ENCODE results near the gene PELI1.
"Not testable (repeated sequence)": the region's sequence is repeated elsewhere in the genome, so short reads cannot be mapped to it uniquely, and the experiment has no call there.

Gene PELI1

GRCh38 chr2:64122358-64122757 is 21.9 kb downstream of the PELI1 start:
- no peak for DNase-seq (ENCODE audit: low read depth)

DNA sequence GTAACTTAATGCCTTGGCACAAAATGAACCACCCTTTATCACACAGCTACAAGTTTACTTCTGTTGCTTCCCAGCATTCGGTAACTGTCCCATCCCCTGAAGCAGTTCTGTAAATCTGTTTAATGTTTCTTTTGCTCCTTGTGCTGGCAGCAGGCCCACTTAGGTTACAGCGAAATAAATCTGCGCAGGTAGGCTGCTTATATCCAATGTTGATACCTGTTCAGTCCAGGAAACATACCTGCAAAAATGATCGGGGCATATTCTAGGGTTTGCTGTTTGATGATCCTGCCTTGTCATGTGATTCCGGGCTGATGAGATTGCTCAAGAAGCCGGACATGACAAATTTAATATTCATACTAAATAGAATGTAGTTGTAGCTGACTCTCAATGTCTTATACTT is 23.3 kb downstream of the PELI1 start:
- DNase-seq (ENCODE audit: low read depth) = no peak

DNA sequence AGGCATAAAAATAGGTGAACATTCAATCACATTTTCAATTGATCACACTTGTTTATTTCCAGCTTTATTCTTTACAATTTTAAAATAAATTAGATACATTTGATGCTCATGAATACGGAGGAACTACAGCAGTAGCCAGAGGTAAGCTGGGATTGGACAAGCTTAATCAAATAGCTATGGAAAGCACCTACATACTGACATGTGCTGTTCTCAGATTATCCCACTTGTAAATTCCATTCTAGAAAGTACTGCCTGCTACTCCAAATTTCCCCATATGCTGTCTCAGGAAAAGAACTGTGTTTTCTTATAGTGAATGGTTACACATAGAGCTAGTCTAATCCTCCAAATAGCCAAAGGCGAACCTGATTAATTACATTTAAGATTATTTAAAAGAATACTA is 24.2 kb downstream of the PELI1 start:
- DNase-seq (ENCODE audit: low read depth) = no peak

- DNase-seq (ENCODE audit: low read depth) = no peak
These were observed 24.9 kb downstream of the PELI1 start for GRCh38 chr2:64119369-64119768.

GRCh38 chr2:64115808-64116598 is 28.2 kb downstream of the PELI1 start:
- no peak for DNase-seq (ENCODE audit: low read depth)

DNA sequence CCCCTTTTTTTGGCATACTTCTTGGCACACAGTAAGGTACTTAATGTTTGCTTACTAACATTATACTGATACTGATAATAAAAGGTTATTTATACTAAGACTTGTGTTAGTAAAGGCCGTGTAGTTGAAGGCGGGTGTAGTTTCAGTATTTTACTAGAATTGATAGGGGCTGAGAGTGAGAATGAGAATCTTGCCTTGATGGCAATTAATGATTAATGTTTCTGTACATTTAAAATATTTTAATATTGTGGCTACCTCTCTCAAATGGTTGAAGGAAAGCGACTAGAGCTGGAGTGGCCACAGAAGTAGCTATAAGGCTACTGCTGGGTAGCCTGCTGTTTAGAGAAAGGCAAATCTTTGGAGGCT is 29.3 kb downstream of the PELI1 start:
- no peak for DNase-seq (ENCODE audit: low read depth)

DNA sequence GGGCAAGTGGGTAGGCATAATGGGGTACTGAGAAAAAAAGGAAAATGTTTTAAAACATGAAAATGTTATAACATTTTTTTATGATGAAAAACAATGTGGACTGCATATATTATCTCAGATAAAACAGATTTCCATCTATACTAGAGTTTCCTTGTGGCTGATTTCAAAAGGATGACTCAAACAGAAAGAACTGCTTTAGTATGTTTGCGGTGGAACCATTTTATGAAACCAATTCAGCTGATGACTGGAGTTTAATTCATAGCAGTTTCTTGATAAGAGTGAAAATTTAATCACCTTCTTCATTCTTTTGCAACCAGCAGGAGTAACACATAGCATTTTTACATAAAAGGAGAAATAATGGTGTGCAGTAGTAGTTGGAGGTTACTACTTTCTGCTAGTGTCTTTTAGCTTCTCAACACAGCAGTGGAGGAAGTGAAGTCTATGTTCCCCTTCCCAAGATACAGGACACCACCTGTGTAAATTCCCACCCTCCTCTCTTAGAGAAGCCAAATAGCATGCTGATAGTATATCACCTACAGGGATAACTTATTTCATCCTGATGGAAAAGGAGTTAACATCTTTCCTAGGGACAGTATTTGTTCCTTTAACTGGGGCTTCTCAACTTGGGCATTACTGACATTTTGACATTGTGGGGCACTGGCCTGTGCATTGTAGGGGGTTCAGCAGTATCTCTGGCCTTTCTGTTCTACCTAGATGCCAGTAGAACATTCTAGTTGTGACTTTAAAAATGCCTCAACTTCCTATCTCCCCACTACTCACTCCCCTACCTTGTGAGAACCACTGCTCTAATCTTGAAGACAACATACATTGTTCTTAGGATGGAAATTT is 29.9 kb downstream of the PELI1 start:
- DNase-seq (ENCODE audit: low read depth) = no peak

DNA sequence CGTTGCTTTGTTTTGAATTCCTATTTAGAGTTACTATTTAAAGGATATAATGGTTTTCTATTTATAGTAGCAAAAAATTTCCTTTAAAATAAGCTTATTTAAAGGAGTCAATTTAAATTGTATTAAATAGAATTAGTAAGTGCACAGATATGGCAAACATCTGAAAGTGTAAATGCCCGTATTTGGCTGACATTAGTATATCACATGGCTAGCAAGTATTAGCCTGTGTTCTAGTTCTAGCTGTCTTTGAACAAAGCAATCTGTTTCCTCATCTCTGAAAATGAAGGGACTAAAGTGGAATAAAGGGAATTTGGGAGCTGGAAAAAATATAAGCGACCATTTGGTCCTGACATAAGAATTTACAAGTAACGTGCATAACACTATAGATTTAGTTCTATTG is 32.2 kb downstream of the PELI1 start:
- no peak for DNase-seq (ENCODE audit: low read depth)

DNA sequence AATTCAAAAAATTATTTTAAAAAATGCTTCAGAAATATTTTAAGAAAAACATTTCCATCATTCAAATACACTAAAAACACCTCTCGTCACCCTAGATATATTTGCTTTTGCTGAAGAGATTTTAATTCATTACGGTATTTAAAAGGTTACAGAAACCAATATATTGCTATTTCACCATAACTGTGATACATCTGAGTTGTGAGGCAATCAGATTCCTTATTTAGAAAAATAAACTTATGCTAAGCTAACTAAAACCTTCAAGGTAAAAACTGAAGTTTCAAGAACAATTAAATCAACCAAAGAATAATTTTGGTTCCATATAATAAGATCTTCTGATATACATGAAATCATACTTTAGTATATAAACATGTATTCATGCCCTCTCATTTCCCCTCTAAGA is 32.8 kb downstream of the PELI1 start:
- DNase-seq (ENCODE audit: low read depth) = no peak

DNA sequence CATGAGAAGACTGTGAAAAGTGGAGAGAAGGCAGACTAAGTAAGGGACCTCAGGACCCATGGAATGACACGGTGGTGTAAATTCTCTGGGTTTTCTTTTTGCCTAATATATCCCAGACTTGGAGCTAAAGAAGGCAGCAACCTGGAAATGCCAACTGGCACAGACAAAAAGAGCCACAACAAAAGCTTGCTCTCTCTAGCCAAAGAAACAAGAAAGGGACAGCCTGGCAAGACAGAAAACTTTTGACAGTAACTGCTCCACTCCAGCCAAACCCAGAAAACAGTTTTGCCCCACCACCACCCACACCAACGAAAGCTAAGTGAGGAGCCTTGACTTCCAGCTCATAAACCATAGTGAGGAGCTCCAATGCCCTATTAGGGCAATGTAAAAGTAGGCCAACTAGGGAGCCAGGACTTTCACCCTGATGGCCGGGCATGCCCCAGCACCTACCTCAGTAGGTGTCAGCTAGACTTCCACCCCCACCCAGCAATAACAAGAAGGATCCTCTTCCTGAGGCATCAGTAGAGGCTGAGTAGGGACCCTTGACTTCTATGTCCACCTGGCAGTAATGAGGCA is 35.5 kb downstream of the PELI1 start:
- no peak for DNase-seq (ENCODE audit: low read depth)

GRCh38 chr2:64106481-64106880 is 37.7 kb downstream of the PELI1 start:
- DNase-seq (ENCODE audit: low read depth) = no peak

DNA sequence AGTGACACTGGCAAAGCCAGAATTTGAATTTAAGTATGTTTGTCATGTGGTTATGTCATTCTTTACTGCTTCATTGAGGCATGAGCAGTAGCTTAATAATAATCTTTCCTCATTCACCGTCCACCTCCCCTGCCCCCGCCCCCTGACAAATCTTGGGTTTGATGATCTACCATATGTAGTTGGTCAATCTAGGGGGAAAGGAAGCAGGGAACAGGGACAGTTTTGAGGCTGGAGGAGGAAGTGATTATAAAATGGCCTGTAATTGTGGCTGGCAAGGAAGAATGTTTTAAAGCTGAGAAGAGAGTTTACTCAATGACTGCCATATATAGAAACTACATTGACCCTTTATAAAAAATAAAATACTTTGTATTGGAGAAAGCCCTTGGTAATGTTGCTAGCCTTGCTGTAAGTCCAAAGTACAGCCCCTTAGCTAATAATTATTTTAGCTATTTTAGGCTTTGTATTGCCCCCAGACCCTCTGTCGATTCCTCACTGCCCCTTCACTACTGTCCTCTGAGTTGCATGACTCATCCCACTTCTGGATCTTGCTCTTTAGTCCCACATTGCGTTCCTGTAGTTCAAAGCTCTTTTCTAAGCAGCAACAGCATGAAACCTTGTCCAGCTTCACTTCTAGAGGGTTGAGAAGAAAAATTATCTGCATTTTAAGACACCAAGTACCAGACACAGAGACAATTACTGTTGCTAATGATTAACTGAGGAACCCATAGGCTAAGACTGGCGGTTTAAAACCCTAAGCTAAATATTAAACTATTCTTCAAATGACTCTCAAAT is 38.4 kb downstream of the PELI1 start:
- DNase-seq (ENCODE audit: low read depth) = no peak

- no peak for DNase-seq (ENCODE audit: low read depth)
These were observed 39.3 kb downstream of the PELI1 start for GRCh38 chr2:64104933-64105332.

- not testable (repeated sequence) for DNase-seq (ENCODE audit: low read depth)
These were observed 41.5 kb downstream of the PELI1 start for GRCh38 chr2:64102736-64103135.

DNA sequence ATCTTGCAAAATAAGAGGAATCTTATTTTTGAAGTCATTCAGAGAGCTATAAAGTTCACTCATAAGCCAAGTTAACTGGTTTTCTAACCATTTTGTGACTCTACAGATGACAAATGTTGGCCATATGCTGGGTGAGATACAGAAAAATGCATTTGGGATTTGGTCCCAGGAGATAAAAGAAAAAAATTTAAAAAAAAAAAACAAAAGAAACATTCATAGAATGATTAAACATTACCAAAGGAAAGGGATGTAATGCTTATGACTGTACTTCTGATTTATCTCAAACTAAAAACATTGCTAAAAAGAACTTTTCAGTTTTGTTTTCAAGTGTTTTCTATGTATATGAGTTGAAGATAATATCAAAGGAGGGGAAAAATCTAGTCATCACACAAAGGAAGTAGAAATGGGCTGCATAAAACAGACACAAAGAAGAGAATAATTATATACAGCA is 43.1 kb downstream of the PELI1 start:
- DNase-seq (ENCODE audit: low read depth) = no peak

GRCh38 chr2:64100584-64100983 is 43.6 kb downstream of the PELI1 start:
- not testable (repeated sequence) for DNase-seq (ENCODE audit: low read depth)

DNA sequence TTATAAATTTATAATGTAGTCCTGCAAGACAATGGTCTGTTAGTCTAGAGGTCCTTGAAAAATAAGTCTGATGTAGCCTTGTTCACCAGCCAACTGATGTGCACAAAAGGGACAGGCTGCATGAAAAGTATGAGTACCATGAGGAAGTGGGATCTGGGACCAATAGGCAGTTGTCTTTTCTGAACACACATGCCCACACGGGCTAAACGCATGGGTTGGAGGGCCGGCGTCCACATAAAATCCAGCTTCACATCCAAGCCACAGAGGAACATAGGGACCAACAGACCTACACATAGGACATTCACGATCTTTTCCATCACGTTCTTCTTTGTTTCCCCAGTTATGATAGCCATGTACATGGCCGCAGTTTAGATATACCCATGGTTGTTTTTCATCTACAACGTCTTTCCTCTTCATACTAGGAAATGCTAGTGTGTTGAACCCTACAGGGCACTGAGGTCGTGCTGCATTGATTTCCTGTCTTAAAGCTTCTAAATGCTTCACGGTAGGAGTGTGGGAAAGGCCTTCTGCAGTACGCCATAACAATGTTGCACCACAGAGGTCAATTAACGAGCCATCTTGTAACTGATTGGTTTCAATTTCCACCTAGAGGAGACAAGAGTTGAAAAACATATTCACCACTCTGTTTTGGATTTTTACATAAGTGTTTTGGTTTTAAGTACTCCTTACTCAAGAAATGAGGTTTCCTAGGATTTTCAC is 49.4 kb downstream of the PELI1 start:
- no peak for DNase-seq (ENCODE audit: low read depth)

DNA sequence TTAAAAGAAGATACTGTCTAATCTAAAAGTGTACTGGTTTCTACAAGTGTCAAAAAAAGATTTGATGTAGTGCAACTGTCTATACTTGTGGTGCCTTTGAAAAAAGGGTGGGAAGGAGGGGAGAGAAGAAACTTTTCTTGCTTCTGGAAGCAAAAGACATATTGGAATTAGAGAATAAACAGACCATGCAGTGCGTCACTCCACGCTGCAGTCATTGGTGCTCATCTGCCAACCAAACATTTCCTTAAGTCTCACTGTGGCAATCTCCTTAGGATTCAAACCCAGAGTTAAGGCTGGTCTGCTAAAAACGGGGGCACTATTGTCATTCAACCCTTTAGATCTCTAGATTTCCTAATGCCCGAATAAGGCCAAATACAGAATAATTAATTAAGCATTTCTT is 50.9 kb downstream of the PELI1 start:
- no peak for DNase-seq (ENCODE audit: low read depth)

DNA sequence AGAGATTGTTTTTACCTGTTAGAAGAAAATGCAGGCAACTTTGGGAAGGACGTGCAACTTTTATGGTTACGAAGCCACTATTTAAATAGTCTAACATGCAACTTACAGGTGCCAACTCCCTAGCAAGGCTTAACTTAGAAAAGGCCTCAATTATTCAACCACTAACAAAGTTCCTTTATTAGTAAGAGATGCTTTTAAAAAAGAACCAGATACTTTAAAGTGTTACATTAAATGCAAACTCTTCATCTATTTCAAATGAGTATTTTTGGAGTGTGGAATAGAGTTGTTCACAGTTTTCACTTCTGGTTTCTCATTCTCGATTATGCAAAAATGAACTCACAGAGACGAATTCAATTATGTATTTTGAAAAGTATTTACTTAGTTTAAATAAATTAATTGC is 51.7 kb downstream of the PELI1 start:
- DNase-seq (ENCODE audit: low read depth) = no peak

- no peak for DNase-seq (ENCODE audit: low read depth)
These were observed 54.0 kb downstream of the PELI1 start for GRCh38 chr2:64090264-64090663.

DNA sequence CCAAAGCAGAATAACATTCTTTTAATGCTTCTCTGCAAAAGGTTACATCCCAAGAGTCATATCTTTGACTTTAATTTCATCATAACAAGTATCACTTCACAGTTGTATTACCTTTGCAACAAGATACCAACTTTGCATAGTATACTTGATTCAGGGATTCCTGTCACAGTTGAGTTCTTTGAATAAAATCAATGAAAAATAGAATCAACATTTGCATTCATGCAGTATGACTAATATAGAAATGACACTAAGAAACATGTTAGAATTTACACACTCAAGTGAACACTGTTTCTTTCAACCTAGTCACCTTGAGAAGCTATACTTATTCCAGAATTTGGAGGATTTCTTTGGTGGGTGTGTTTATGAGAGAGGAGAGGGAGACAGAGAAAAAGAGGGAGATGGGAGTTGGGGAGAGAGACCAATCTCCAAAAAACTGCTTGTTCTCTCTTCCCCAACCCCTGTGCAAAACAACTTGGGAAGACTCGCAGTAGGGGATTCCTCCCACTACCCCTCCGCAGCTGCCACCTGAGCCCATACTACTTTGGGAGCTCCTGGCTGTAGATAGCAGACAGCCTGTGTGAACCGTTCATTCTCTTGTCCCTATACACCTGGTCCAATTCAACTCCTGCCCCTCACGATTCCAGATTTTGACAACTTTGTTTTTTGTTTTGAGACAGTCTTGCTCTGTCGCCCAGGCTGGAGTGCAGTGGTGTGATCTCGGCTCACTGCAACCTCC is 57.7 kb downstream of the PELI1 start:
- no peak for DNase-seq (ENCODE audit: low read depth)

Data from activated gamma-delta T cell treated with anti-CD3 and anti-CD28 coated beads, Interleukin-2, amount 50 U/mL, for 16 hours (primary cell).